KMS-11 (cell line): ENCODE measurements around the gene CCR8.
"Not testable (repeated sequence)": the region's sequence is repeated elsewhere in the genome, so short reads cannot be mapped to it uniquely, and the experiment has no call there.

Experiments
- H2AFZ ChIP-seq: fragments of 200-600 bp; sonication (generic); 2 replicates; pipeline ENCODE4 v1.6.1; 2016; ENCODE audit warnings: antibody characterized with exemption, mixed run types, low read depth
- H3K27ac ChIP-seq: fragments of 200-600 bp; sonication (generic); 2 replicates; pipeline ENCODE4 v1.6.1; 2016; ENCODE audit warnings: mild to moderate bottlenecking, mixed run types
- H3K27me3 ChIP-seq: fragments of 200-600 bp; sonication (generic); 2 replicates; pipeline ENCODE4 v1.6.1; 2017; ENCODE audit warnings: mild to moderate bottlenecking, low read depth, mixed run types, moderate library complexity; ENCODE audit not compliant: insufficient read depth
- H3K36me3 ChIP-seq: fragments of 200-600 bp; sonication (generic); 2 replicates; pipeline ENCODE4 v1.6.1; 2017; ENCODE audit warnings: mild to moderate bottlenecking, mixed run types; ENCODE audit not compliant: insufficient read depth
- H3K4me1 ChIP-seq: fragments of 200-600 bp; sonication (generic); 2 replicates; pipeline ENCODE4 v1.6.1; 2016; ENCODE audit warnings: mild to moderate bottlenecking, low read depth, mixed run types; ENCODE audit not compliant: poor library complexity, severe bottlenecking
- H3K4me2 ChIP-seq: fragments of 200-600 bp; sonication (generic); 2 replicates; pipeline ENCODE4 v1.7.0; 2016; ENCODE audit warnings: mild to moderate bottlenecking, mixed run types
- H3K4me3 ChIP-seq: fragments of 200-600 bp; sonication (generic); IDR thresholded peaks from 2 replicates; pipeline ENCODE4 v1.6.1; 2017; ENCODE audit warnings: low read depth, low read length, mixed read lengths; ENCODE audit not compliant: insufficient read depth
- H3K79me2 ChIP-seq: fragments of 200-600 bp; sonication (generic); 2 replicates; pipeline ENCODE4 v1.6.1; 2016; ENCODE audit warnings: low read depth, mixed run types; ENCODE audit not compliant: insufficient read depth
- H3K9ac ChIP-seq: fragments of 200-600 bp; sonication (generic); 2 replicates; pipeline ENCODE4 v1.6.1; 2016; ENCODE audit warnings: mild to moderate bottlenecking, mixed run types
- H4K20me1 ChIP-seq: fragments of 200-600 bp; sonication (generic); 2 replicates; pipeline ENCODE4 v1.6.1; 2016; ENCODE audit warnings: mild to moderate bottlenecking, mixed run types; ENCODE audit not compliant: insufficient read depth
- TF ChIP-seq, protein P1 (sequence below): fragments of 200-600 bp; sonication (generic); conservative IDR thresholded peaks from 2 replicates; pipeline ENCODE4 v1.6.1; 2017; ENCODE audit warnings: low read depth, mild to moderate bottlenecking, antibody characterized with exemption, low read length, moderate library complexity, mixed read lengths

The CCR8 gene

DNA sequence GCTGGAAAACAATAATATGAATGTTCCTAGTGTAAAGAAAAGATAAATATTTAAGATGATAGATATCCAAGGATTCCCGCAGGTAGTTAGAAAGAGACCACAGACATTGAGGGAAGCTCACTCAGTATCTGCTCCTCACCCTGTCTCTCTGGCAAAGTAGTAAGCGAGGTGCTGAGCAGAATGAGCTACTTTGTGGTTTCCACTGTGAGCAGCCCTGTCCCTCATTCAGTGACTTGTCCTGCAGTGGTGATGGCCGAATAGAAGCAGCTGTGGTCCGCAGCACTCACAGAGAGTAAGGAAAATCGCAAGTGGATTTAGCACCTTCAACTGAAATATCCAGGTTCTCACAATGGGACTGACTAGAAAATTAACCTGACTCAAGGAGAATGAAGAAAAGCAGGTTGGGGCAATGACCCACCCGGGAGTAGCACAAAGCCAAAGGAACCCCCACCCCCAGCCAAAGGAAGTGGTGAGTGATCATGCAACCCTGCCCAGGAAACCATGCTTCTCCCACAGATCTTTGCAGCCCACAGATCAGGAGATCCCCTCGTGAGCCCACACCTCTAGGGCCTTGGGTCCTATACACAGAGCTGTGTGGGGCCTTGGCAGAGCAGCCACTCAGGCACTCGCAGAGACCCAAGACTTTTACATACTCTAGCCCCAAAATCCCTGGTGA, 31.9 kb downstream of the CCR8 start:
- no peak overlapping the region for H3K9ac ChIP-seq
- no peak overlapping the region for H3K4me3 ChIP-seq
- no peaks in the 10 kb centered on the region for H3K4me1 ChIP-seq

GRCh38 chr3:39362192-39362591, 32.7 kb downstream of the CCR8 start:
- Histone ChIP-seq H3K27me3 (no peaks in the 10 kb centered on the region), H3K36me3 (no peaks in the 10 kb centered on the region), H3K4me1 (no peaks in the 10 kb centered on the region), H3K27ac (no peak overlapping the region), H3K79me2 (no peaks in the 10 kb centered on the region), H4K20me1 (no peaks in the 10 kb centered on the region), H3K4me2 (no peak overlapping the region), H3K9ac (no peak overlapping the region), H3K4me3 (no peak overlapping the region), H2AFZ (no peak overlapping the region)
- TF ChIP-seq, protein P1, sequence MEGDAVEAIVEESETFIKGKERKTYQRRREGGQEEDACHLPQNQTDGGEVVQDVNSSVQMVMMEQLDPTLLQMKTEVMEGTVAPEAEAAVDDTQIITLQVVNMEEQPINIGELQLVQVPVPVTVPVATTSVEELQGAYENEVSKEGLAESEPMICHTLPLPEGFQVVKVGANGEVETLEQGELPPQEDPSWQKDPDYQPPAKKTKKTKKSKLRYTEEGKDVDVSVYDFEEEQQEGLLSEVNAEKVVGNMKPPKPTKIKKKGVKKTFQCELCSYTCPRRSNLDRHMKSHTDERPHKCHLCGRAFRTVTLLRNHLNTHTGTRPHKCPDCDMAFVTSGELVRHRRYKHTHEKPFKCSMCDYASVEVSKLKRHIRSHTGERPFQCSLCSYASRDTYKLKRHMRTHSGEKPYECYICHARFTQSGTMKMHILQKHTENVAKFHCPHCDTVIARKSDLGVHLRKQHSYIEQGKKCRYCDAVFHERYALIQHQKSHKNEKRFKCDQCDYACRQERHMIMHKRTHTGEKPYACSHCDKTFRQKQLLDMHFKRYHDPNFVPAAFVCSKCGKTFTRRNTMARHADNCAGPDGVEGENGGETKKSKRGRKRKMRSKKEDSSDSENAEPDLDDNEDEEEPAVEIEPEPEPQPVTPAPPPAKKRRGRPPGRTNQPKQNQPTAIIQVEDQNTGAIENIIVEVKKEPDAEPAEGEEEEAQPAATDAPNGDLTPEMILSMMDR = no peak

More for the DNA sequence above, 31.9 kb downstream of the CCR8 start:
- Histone ChIP-seq H3K4me2 (no peak overlapping the region), H4K20me1 (no peaks in the 10 kb centered on the region), H2AFZ (no peak overlapping the region), H3K27ac (no peak overlapping the region), H3K27me3 (no peaks in the 10 kb centered on the region), H3K36me3 (no peaks in the 10 kb centered on the region), H3K79me2 (no peaks in the 10 kb centered on the region)
- TF ChIP-seq, protein P1 = no peak

- Histone ChIP-seq H3K4me1 (no peaks in the 10 kb centered on the region), H2AFZ (no peak overlapping the region), H3K4me3 (no peak overlapping the region), H3K79me2 (no peaks in the 10 kb centered on the region), H4K20me1 (no peaks in the 10 kb centered on the region), H3K36me3 (no peaks in the 10 kb centered on the region), H3K9ac (no peak overlapping the region), H3K27me3 (no peaks in the 10 kb centered on the region), H3K27ac (no peak overlapping the region), H3K4me2 (no peak overlapping the region)
- TF ChIP-seq, protein P1 = no peak
Measured at GRCh38 chr3:39362812-39363211, 33.3 kb downstream of the CCR8 start.

DNA sequence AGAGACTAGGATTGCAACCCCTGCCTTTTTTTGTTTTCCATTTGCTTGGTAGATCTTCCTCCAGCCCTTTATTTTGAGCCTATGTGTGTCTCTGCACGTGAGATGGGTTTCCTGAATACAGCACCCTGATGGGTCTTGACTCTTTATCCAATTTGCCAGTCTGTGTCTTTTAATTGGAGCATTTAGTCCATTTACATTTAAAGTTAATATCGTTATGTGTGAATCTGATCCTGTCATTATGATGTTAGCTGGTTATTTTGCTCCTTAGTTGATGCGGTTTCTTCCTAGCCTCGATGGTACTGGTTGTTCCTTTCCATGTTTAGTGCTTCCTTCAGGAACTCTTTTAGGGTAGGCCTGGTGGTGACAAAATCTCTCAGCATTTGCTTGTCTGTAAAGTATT, 40.9 kb downstream of the CCR8 start:
- not testable (repeated sequence) for H3K79me2 ChIP-seq, H3K4me3 ChIP-seq, H4K20me1 ChIP-seq, H3K27me3 ChIP-seq, H3K36me3 ChIP-seq, H2AFZ ChIP-seq, H3K4me1 ChIP-seq, H3K4me2 ChIP-seq, H3K27ac ChIP-seq, H3K9ac ChIP-seq

GRCh38 chr3:39372833-39373232, 43.3 kb downstream of the CCR8 start:
- no peak overlapping the region for H3K27ac ChIP-seq
- no peak overlapping the region for H2AFZ ChIP-seq

More at GRCh38 chr3:39372833-39373232, 43.3 kb downstream of the CCR8 start:
- H4K20me1 ChIP-seq = no peaks in the 10 kb centered on the region
- no peaks in the 10 kb centered on the region for H3K79me2 ChIP-seq
- H3K4me3 ChIP-seq = no peak overlapping the region
- H3K4me1 ChIP-seq = no peaks in the 10 kb centered on the region
- H3K4me2 ChIP-seq = no peak overlapping the region
- H3K9ac ChIP-seq = no peak overlapping the region
- no peaks in the 10 kb centered on the region for H3K36me3 ChIP-seq
- no peaks in the 10 kb centered on the region for H3K27me3 ChIP-seq
- TF ChIP-seq, protein P1 = no peak
